KBM-7 (cell line): ENCODE results near the gene MRFAP1.

Source experiments
- DNase-seq: peaks from one replicate; pipeline ENCODE4 v3.0.0-alpha.2; 2015
- in situ Hi-C: fragments of 300-500 bp; cut with MboI; formaldehyde crosslinking; loops from 2 replicates; pipeline ENCODE4 v1.14.3; 2020; ENCODE audit warnings: low sequenced_read_pairs, low pct_unique_long_range_greater_than_20kb, mixed read lengths

Gene MRFAP1

DNA sequence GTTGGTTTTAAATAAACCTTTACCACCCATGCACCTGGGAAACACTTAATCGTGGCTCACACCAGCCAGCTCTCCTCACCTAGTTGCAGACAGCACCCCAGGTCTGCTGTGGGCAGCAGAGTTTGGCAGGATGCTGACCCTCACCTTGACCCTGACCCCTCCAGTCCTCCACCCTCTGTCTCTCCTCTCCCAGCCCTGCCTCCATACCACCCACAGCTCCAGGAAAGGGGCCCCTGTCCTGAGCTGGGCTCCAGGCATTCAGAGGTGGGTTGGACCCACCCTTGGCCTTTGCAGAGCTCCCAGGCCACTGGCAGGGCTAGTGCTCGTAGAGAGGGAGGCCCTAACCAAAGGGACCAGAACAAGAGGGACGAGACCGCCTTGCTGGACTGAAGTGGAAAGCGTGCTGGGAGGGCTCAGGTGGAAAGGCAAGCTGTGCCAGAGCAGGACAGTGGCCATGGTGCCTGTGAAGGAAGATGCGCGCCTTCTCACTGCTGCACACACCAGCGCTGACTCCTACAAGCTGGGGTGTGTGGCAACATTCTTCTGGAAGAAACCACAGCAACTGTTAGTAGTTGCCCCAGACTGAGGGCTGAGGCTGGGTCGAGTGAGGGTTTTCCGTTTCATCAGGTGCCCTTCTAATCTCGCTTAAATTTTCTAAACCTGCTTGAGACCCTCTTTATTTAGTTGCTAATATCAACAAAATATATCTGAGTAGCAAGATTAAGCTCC, 42.5 kb downstream of the MRFAP1 start:
- DNase-seq, result no peak
- in situ Hi-C loops, result no loop called here

DNA sequence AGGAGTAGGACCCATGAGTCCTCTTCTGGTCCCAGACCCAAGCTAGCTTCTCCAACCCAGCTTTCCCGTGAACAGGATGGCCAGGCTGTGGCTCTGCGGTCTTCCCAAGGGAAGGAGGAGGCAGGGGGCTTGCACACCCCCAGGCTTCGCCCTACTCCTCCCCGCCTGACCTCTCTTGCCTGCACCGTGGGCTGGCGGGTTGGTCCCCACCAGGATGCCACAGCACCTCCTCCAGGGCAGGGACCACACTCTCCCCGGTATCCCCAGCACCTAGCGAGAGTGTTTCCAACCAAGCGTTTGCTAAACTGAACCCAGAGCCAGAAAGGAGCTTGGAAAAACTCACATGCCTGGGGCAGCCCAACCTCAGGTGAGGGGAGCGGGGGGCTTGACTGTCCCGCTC, 44.2 kb downstream of the MRFAP1 start:
- in situ Hi-C loops, result no loop called here
- DNase-seq, result no peak

DNA sequence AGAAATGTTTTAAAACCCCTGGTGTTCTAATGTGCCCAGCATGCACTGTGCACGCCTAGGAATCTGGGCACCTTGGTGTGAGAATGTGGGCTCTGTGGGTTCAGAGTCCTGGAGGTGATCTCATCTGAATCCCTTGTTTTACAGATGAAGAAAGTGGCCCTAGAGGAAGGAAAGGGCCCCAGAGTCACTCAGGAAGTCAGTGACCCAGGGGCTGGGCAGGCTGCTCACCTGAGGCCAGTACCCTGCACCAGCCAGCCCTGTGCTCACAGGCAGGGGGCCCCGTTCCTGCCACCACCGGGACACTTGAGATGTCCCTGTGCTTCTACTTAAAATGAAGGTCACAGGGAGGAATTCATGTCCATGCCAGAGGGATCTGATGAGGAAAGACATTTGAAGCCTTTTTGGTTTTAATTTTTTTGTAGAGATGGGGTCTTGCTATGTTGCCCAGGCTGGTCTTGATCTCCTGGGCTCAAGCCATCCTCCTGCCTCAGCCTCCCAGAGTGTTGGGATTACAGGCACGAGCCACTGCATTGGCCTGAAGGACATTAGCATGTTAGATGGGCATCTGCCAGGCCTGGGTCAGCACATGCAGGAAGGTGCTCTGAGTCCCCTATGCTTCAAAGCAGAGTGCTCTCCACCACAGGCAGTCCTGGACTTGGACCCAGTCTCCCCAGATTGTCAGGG, 45.8 kb downstream of the MRFAP1 start:
- DNase-seq, result no peak
- in situ Hi-C loops, result no loop called here

DNA sequence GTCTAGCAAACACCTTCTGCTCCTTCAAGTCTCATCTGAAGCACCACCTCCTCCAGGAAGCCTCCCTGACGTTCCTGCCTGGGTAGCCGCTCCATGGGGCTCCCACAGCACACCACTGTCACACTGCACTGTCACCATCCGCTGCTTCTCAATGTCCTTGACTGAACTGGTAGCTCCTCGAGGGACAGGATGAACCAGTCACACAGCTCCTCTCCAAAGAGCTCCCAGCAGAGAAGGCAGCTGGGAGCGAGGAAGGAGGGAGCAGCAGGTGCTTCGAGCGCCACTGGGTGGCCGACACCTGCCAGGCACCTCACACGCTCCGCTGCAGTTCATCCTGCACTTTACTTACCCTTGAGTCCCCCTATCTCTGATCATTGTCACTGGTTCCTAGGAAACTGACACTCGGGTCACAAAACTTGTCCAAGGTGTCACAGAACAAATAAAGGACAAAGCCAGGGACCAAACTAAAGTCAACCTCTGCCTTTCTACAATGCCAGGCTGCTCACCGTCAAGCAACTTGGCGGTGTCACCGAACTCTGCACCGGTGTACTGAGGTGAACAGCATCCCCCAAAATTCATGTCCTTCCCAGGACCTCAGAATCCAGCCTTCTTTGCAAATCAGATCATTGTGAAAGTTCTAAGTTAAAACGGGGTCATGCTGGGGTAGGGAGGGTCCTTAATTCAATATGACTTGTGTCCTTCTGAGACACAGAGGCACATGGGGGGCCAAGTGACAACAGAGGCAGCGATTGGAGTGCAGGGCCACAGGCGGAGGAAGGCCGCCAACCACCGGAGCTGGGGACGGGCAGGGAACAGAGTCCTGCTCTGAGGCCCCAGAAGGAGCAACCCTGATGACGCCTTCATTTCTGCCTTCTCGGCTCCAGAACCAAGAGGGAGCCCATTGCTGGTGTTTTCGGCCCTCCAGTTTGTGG, 47.7 kb downstream of the MRFAP1 start:
- in situ Hi-C loops, result no loop called here

DNA sequence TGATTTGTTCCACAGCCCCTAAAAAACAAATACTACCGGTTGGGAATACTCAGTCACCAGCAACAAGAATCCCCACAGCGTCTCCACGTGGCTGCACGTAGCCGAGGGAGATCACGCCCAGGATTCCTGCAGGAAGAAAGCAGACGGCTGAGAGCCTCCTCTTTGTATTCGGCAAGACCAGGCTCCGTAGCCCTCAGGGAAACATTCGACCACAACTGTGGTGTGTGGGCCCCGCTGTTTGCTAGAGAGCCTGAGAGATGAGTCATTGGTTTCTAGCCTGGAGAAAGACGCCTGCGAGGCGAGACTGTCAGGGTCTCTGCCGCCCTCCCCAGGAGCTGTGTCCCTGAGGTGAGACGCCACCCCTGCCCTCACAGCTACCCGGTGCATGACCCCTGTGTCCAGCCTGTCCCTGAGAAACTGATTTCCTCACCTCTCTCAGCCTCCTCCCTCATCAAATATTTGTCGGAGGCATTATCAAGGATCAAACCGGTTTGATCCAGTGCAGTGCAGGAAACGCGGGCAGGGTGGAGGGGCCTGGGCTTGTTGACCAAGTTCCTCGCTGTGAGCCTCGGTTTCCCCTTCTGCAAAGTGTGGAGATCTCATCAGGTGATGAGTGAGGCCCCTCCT, 48.5 kb downstream of the MRFAP1 start:
- DNase-seq, result peak; percentile 85
- in situ Hi-C loops, result no loop called here

More for the DNA sequence above, 47.7 kb downstream of the MRFAP1 start:
- no peak for DNase-seq

GRCh38 chr4:6689506-6689960, 49.0 kb downstream of the MRFAP1 start:
- in situ Hi-C loops, result no loop called here
- DNase-seq, result no peak
